ENCODE results near the gene LAS1L.

Gene LAS1L

DNA sequence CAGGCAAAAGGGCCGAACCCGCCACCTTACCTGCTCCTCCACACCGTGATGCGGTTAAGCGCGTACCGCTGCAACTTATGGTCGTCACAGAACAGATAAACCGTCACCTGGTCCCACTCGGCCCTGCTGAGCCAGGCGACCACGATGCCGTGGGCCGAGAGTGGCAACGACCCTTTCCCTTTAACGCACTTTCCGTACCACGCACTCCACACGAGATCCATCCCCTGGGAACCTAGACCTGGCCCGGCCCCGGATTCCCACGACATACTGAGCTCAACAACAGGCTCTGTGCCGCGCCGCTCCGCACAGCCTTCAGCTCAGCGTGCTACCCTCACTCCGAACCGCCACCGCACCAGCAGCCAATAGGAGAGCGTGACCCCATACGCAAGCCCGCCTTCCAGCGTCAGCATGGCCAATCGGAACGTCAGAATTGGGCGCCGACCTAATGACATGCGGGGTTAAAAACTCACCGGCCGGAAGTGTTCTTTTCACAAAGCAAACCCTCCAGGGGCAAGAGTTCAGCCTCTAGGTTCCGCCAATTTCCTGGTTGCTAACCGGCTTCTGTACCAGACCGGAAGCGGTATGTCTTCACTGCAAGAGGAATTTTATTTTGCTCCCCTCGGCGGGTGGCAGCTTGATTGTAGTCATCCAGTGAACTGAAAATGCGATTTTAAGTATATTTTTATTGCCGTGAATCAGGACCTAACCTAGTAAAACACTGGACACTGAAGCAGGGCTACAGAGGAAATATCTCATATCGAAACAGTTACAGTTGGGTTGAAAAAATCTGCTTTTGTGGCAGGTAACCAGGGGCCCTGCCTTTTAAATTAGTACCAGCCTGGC is at the start of gene LAS1L:
LAS1L (minus strand) TSS at position 338 of the 843 bp plus-strand sequence; CDS start at position 266, 72 bp downstream.
- TF ChIP-seq CSDC2 (CRISPR knock-in tag; IDR thresholded peaks at IDR 0.05) (no peak), ZNF565 (CRISPR knock-in tag; conservative IDR thresholded peaks at IDR 0.05; ENCODE audit: low read depth) (no peak), TOX (CRISPR knock-in tag; IDR thresholded peaks at IDR 0.05; ENCODE audit: borderline replicate concordance) (no peak), ARNTL (CRISPR knock-in tag; IDR thresholded peaks at IDR 0.05; ENCODE audit: borderline replicate concordance, low read depth) (no peak), PPARA (CRISPR knock-in tag; IDR thresholded peaks at IDR 0.05; ENCODE audit: borderline replicate concordance) (no peak), GLIS3 (CRISPR knock-in tag; IDR thresholded peaks at IDR 0.05) (no peak), ZNF70 (CRISPR knock-in tag; IDR thresholded peaks at IDR 0.05) (no peak), OSR1 (CRISPR knock-in tag; IDR thresholded peaks at IDR 0.05) (no peak), ZFP30 (CRISPR knock-in tag; IDR thresholded peaks at IDR 0.05) (no peak), SNAI2 (CRISPR knock-in tag; IDR thresholded peaks at IDR 0.05) (no peak; the same call in 1 of the 2 replicates), RARB (CRISPR knock-in tag; IDR thresholded peaks at IDR 0.05) (no peak)
- TF ChIP-seq, protein P1, sequence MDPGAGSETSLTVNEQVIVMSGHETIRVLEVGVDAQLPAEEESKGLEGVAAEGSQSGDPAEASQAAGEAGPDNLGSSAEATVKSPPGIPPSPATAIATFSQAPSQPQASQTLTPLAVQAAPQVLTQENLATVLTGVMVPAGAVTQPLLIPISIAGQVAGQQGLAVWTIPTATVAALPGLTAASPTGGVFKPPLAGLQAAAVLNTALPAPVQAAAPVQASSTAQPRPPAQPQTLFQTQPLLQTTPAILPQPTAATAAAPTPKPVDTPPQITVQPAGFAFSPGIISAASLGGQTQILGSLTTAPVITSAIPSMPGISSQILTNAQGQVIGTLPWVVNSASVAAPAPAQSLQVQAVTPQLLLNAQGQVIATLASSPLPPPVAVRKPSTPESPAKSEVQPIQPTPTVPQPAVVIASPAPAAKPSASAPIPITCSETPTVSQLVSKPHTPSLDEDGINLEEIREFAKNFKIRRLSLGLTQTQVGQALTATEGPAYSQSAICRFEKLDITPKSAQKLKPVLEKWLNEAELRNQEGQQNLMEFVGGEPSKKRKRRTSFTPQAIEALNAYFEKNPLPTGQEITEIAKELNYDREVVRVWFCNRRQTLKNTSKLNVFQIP (CRISPR knock-in tag; IDR thresholded peaks at IDR 0.05; ENCODE audit: borderline replicate concordance, low read depth), result no peak
- TF ChIP-seq, protein P2, sequence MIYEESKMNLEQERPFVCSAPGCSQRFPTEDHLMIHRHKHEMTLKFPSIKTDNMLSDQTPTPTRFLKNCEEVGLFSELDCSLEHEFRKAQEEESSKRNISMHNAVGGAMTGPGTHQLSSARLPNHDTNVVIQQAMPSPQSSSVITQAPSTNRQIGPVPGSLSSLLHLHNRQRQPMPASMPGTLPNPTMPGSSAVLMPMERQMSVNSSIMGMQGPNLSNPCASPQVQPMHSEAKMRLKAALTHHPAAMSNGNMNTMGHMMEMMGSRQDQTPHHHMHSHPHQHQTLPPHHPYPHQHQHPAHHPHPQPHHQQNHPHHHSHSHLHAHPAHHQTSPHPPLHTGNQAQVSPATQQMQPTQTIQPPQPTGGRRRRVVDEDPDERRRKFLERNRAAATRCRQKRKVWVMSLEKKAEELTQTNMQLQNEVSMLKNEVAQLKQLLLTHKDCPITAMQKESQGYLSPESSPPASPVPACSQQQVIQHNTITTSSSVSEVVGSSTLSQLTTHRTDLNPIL (CRISPR knock-in tag; IDR thresholded peaks at IDR 0.05; ENCODE audit: low read depth), result no peak
- ATAC-seq, result peak; percentile 100

DNA sequence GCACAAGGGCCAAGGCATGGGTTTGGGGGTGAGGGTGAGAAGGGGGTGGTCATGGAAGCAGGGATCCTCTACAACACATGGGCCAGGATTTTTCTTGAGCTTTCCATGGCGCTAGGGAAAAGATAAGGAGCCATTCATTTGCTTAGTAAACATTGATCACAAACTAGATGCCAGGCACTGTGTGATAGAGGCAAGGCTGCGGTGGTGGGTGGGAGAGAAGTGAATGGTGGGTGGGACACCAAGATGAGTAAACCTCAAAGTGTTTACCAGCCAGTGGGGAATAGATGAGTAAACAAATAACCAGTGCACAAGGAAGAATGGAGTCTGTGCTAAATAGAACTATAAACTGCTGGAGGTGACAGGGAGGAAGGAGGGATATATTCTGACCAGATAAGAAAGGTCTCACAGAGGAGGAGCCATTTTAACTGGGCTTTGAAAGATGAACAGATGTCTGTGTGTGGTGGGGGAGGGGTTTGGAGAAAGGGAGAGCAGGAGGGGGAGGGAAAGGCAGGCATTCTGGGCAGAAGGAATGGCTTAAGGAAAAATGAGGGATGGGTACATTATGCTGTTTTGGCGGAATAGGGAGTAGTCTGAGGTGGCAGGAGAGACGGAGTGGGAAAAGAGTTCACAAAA is 48.0 kb upstream of the LAS1L start:
- ATAC-seq, result no peak
- no peak for TF ChIP-seq CSDC2 (CRISPR knock-in tag; IDR thresholded peaks at IDR 0.05)

DNA sequence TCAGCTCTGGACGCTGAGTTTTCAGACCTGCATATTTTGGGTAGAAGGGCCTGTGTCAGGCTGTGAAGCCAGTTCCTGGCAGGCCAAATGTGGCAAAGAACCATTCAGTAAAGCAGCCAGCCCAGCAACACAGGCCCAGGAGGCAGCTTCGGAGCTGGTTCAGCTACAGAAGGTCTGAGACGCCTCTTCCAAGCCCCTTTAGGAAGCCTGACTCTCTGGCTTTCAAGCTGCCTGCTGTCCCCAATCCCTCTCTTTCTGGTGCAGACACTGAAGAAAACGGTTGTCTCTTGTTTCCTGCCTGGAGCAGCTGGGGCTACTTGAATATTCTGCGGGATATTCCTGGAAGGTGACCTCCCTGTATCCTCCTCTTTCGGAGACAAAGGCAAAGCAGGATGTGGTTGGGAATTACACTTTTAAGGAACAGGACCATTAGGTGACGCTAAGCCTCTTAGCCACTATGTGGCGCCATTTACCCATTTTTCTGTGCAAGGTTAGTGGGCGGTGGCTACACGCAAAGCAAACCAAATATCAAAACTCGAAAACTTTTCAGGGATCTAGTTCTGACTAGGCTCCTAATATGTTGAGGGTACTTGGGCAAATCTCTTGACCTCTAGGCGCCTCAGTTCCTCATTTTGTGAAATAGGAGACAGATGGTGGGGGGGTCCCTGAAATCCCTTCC is 47.2 kb upstream of the LAS1L start:
- TF ChIP-seq, protein P2 (CRISPR knock-in tag; IDR thresholded peaks at IDR 0.05; ENCODE audit: low read depth), result no peak
- no peak for TF ChIP-seq ZNF70 (CRISPR knock-in tag; IDR thresholded peaks at IDR 0.05)
- TF ChIP-seq RARB (CRISPR knock-in tag; IDR thresholded peaks at IDR 0.05), result no peak
- no peak for TF ChIP-seq GLIS3 (CRISPR knock-in tag; IDR thresholded peaks at IDR 0.05)
- no peak for TF ChIP-seq ARNTL (CRISPR knock-in tag; IDR thresholded peaks at IDR 0.05; ENCODE audit: borderline replicate concordance, low read depth)
- no peak for TF ChIP-seq ZC3H10 (CRISPR knock-in tag; IDR thresholded peaks at IDR 0.05)
- TF ChIP-seq ESRRG (CRISPR knock-in tag; IDR thresholded peaks at IDR 0.05), result no peak
- TF ChIP-seq ISL1 (CRISPR knock-in tag; IDR thresholded peaks at IDR 0.05), result no peak
- no peak for TF ChIP-seq TCF4 (CRISPR knock-in tag; IDR thresholded peaks at IDR 0.05; ENCODE audit: borderline replicate concordance)
- no peak for TF ChIP-seq ZFP30 (CRISPR knock-in tag; IDR thresholded peaks at IDR 0.05)
- peak; percentile 99 for ATAC-seq

DNA sequence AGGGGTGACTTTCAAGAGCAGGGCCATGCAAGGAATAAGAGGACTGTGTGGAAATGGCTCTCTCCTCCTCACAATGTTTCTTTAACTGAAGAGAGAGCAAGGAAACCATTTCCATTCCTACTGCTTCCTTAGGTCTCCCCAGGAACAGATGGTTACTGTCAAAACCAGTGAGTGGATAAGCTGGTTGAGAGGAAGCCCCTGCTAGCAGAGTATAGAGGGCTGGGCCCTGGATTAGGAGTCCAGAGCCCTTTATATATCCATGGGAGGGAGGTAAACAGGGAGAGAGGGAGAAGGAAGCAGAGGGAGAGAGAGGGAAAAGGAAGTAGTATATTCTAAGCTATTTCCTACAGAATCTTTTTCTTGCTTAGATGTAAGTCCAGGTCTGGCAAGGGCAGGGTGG is 43.8 kb upstream of the LAS1L start:
- no peak for ATAC-seq
- TF ChIP-seq PPARA (CRISPR knock-in tag; IDR thresholded peaks at IDR 0.05; ENCODE audit: borderline replicate concordance) (no peak), RARB (CRISPR knock-in tag; IDR thresholded peaks at IDR 0.05) (no peak), CSDC2 (CRISPR knock-in tag; IDR thresholded peaks at IDR 0.05) (no peak), ESRRG (CRISPR knock-in tag; IDR thresholded peaks at IDR 0.05) (no peak), ZC3H10 (CRISPR knock-in tag; IDR thresholded peaks at IDR 0.05) (no peak), SNAI2 (CRISPR knock-in tag; IDR thresholded peaks at IDR 0.05) (no peak), ZFP30 (CRISPR knock-in tag; IDR thresholded peaks at IDR 0.05) (no peak), GLIS3 (CRISPR knock-in tag; IDR thresholded peaks at IDR 0.05) (no peak), ISL1 (CRISPR knock-in tag; IDR thresholded peaks at IDR 0.05) (no peak), TCF4 (CRISPR knock-in tag; IDR thresholded peaks at IDR 0.05; ENCODE audit: borderline replicate concordance) (no peak)
- TF ChIP-seq, protein P3, sequence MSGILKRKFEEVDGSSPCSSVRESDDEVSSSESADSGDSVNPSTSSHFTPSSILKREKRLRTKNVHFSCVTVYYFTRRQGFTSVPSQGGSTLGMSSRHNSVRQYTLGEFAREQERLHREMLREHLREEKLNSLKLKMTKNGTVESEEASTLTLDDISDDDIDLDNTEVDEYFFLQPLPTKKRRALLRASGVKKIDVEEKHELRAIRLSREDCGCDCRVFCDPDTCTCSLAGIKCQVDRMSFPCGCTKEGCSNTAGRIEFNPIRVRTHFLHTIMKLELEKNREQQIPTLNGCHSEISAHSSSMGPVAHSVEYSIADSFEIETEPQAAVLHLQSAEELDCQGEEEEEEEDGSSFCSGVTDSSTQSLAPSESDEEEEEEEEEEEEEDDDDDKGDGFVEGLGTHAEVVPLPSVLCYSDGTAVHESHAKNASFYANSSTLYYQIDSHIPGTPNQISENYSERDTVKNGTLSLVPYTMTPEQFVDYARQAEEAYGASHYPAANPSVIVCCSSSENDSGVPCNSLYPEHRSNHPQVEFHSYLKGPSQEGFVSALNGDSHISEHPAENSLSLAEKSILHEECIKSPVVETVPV (CRISPR knock-in tag; IDR thresholded peaks at IDR 0.05), result no peak
- TF ChIP-seq, protein P1 (CRISPR knock-in tag; IDR thresholded peaks at IDR 0.05; ENCODE audit: borderline replicate concordance, low read depth), result no peak
- TF ChIP-seq, protein P4, sequence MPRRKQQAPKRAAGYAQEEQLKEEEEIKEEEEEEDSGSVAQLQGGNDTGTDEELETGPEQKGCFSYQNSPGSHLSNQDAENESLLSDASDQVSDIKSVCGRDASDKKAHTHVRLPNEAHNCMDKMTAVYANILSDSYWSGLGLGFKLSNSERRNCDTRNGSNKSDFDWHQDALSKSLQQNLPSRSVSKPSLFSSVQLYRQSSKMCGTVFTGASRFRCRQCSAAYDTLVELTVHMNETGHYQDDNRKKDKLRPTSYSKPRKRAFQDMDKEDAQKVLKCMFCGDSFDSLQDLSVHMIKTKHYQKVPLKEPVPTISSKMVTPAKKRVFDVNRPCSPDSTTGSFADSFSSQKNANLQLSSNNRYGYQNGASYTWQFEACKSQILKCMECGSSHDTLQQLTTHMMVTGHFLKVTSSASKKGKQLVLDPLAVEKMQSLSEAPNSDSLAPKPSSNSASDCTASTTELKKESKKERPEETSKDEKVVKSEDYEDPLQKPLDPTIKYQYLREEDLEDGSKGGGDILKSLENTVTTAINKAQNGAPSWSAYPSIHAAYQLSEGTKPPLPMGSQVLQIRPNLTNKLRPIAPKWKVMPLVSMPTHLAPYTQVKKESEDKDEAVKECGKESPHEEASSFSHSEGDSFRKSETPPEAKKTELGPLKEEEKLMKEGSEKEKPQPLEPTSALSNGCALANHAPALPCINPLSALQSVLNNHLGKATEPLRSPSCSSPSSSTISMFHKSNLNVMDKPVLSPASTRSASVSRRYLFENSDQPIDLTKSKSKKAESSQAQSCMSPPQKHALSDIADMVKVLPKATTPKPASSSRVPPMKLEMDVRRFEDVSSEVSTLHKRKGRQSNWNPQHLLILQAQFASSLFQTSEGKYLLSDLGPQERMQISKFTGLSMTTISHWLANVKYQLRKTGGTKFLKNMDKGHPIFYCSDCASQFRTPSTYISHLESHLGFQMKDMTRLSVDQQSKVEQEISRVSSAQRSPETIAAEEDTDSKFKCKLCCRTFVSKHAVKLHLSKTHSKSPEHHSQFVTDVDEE (CRISPR knock-in tag; IDR thresholded peaks at IDR 0.05), result no peak
